ENCODE measurements around the gene TRMT11.

Gene TRMT11

GRCh38 chr6:126063512-126064146 lies 77.3 kb downstream of the TRMT11 start:
- Histone ChIP-seq H4K8ac (ENCODE audit: low read depth, low read length) (no peak overlapping the region), H2AFZ (ENCODE audit: insufficient read depth, low read length, poor library complexity) (no peak overlapping the region), H3K4me2 (ENCODE audit: low read length) (no peak overlapping the region), H3K18ac (ENCODE audit: low read length) (no peak overlapping the region), H4K12ac (ENCODE audit: low read depth, low read length) (no peak overlapping the region), H3K27ac (ENCODE audit: low read depth, low read length) (no peak overlapping the region), H4K91ac (ENCODE audit: low read depth, low read length) (no peak overlapping the region), H2BK12ac (ENCODE audit: low read length) (no peak overlapping the region), H3K4me1 (ENCODE audit: control insufficient read depth in 1 of 2, insufficient read depth in 2 of 2, low read length in 2 of 2) (no peaks in the 10 kb centered on the region), H3K4ac (ENCODE audit: low read depth, low read length) (no peak overlapping the region), H3K79me2 (ENCODE audit: control insufficient read depth, insufficient read depth, low read length, poor library complexity) (no peaks in the 10 kb centered on the region), H3K79me1 (ENCODE audit: low read length) (no peaks in the 10 kb centered on the region), H3K4me3 (ENCODE audit: low read depth, low read length) (no peak overlapping the region), H3K23ac (ENCODE audit: low read length) (no peak overlapping the region), H3K14ac (ENCODE audit: low read length) (no peak overlapping the region), H3K27me3 (ENCODE audit: insufficient read depth, low read length) (no peaks in the 10 kb centered on the region), H3K9me3 (ENCODE audit: insufficient read depth, low read depth, low read length) (no peaks in the 10 kb centered on the region), H2BK5ac (ENCODE audit: low read depth, low read length, poor library complexity) (no peak overlapping the region), H3K36me3 (ENCODE audit: control insufficient read depth in 1 of 2, insufficient read depth in 2 of 2, low read length in 2 of 2) (peaks cover 0 to 3% of the 10 kb centered on the region in 2 experiments), H2AK5ac (ENCODE audit: low read length) (no peak overlapping the region), H2BK120ac (ENCODE audit: insufficient read depth, low read length, poor library complexity) (no peak overlapping the region), H3K9ac (ENCODE audit: low read length) (no peak overlapping the region)
- WGBS (ENCODE audit: extremely low coverage, insufficient coverage, insufficient read length): no CpG with 5 or more reads among the region's 6 CpGs
- no peak for DNase-seq

DNA sequence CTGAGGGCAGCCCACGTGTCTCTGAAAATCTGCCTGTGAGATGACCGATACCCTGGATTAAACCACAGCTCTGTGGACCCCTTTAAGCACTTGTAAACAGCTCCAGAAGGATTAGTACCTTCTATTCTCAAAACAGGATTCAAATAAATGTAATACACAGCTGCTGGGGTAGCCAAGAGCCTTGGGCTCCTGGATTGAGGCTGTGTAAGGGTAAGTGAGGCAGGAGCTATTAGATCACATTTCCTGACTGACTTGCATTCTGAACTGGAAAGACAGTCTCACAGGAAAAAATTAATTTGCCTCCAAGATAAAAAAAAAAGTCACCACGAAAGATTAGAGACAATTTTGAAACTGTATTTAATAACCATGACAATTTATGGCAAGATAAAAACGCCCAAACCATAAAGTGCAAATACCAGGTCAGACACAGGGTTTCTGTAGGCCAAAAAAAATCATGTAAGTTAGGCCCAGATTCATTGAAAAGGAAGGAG lies 78.0 kb downstream of the TRMT11 start:
- Histone ChIP-seq H3K27ac (ENCODE audit: low read depth, low read length) (no peak overlapping the region), H3K9me3 (ENCODE audit: insufficient read depth, low read depth, low read length) (no peaks in the 10 kb centered on the region), H3K9ac (ENCODE audit: low read length) (no peak overlapping the region), H3K4me2 (ENCODE audit: low read length) (no peak overlapping the region), H3K4ac (ENCODE audit: low read depth, low read length) (no peak overlapping the region), H3K4me1 (ENCODE audit: control insufficient read depth in 1 of 2, insufficient read depth in 2 of 2, low read length in 2 of 2) (no peaks in the 10 kb centered on the region), H3K18ac (ENCODE audit: low read length) (no peak overlapping the region), H3K14ac (ENCODE audit: low read length) (no peak overlapping the region), H2AFZ (ENCODE audit: insufficient read depth, low read length, poor library complexity) (no peak overlapping the region), H3K23ac (ENCODE audit: low read length) (no peak overlapping the region), H3K36me3 (ENCODE audit: control insufficient read depth in 1 of 2, insufficient read depth in 2 of 2, low read length in 2 of 2) (peaks cover 0 to 3% of the 10 kb centered on the region in 2 experiments), H2AK5ac (ENCODE audit: low read length) (no peak overlapping the region), H2BK5ac (ENCODE audit: low read depth, low read length, poor library complexity) (no peak overlapping the region), H3K4me3 (ENCODE audit: low read depth, low read length) (no peak overlapping the region), H3K79me1 (ENCODE audit: low read length) (no peaks in the 10 kb centered on the region), H2BK120ac (ENCODE audit: insufficient read depth, low read length, poor library complexity) (no peak overlapping the region), H4K12ac (ENCODE audit: low read depth, low read length) (no peak overlapping the region), H4K8ac (ENCODE audit: low read depth, low read length) (no peak overlapping the region), H3K79me2 (ENCODE audit: control insufficient read depth, insufficient read depth, low read length, poor library complexity) (no peaks in the 10 kb centered on the region), H4K91ac (ENCODE audit: low read depth, low read length) (no peak overlapping the region), H3K27me3 (ENCODE audit: insufficient read depth, low read length) (no peaks in the 10 kb centered on the region), H2BK12ac (ENCODE audit: low read length) (no peak overlapping the region)
- DNase-seq: no peak
- no CpG with 5 or more reads among the region's 4 CpGs for WGBS (ENCODE audit: extremely low coverage, insufficient coverage, insufficient read length)

DNA sequence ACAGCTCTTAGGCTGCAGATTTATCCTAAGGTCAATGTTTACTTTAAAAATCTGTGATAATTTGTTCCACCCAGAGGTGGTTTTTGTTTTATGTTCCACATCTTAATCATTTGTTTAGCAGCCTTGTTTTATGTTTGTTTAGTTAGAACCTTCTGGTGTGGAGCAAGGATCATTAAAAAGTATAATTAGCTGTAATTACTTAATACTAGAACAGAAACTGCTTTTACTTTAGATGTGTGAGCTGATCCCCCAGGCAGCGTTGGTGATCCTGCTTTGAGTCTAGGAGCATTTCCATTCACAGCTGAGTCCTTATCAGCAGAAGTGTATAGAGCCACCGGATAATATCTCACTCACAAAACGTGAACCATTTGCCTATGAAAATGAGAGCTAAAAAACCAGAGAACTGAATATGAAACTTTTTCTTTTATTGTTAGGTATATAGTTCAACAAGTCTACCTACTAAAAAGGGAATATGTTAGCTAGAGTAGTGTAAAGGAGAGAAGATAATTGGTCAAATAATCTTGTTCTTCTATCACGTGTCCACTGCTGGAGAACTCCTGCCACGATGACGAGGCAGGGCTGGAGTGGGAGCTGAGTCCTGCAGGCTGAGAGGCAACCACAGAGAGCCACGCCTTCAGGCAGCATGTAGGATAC lies 78.5 kb downstream of the TRMT11 start:
- H3K18ac ChIP-seq (ENCODE audit: low read length): no peak overlapping the region
- no peak overlapping the region for H3K4me2 ChIP-seq (ENCODE audit: low read length)
- no peak overlapping the region for H3K27ac ChIP-seq (ENCODE audit: low read depth, low read length)
- H3K79me1 ChIP-seq (ENCODE audit: low read length): no peaks in the 10 kb centered on the region
- H3K4me1 ChIP-seq (ENCODE audit: control insufficient read depth in 1 of 2, insufficient read depth in 2 of 2, low read length in 2 of 2): no peaks in the 10 kb centered on the region
- no peak overlapping the region for H3K14ac ChIP-seq (ENCODE audit: low read length)
- H2BK5ac ChIP-seq (ENCODE audit: low read depth, low read length, poor library complexity): no peak overlapping the region
- no peak overlapping the region for H3K4ac ChIP-seq (ENCODE audit: low read depth, low read length)
- H4K8ac ChIP-seq (ENCODE audit: low read depth, low read length): no peak overlapping the region
- no peak overlapping the region for H2BK120ac ChIP-seq (ENCODE audit: insufficient read depth, low read length, poor library complexity)
- no peaks in the 10 kb centered on the region for H3K79me2 ChIP-seq (ENCODE audit: control insufficient read depth, insufficient read depth, low read length, poor library complexity)
- H3K36me3 ChIP-seq (ENCODE audit: control insufficient read depth in 1 of 2, insufficient read depth in 2 of 2, low read length in 2 of 2): peaks cover 0 to 3% of the 10 kb centered on the region in 2 experiments
- no peak for DNase-seq
- no peaks in the 10 kb centered on the region for H3K27me3 ChIP-seq (ENCODE audit: insufficient read depth, low read length)
- no peak overlapping the region for H3K23ac ChIP-seq (ENCODE audit: low read length)
- H3K9me3 ChIP-seq (ENCODE audit: insufficient read depth, low read depth, low read length): no peaks in the 10 kb centered on the region
- no peak overlapping the region for H4K12ac ChIP-seq (ENCODE audit: low read depth, low read length)
- no peak overlapping the region for H2BK12ac ChIP-seq (ENCODE audit: low read length)
- no peak overlapping the region for H2AK5ac ChIP-seq (ENCODE audit: low read length)
- H2AFZ ChIP-seq (ENCODE audit: insufficient read depth, low read length, poor library complexity): no peak overlapping the region
- no CpG with 5 or more reads among the region's 7 CpGs for WGBS (ENCODE audit: extremely low coverage, insufficient coverage, insufficient read length)
- H3K4me3 ChIP-seq (ENCODE audit: low read depth, low read length): no peak overlapping the region
- H4K91ac ChIP-seq (ENCODE audit: low read depth, low read length): no peak overlapping the region
- H3K9ac ChIP-seq (ENCODE audit: low read length): no peak overlapping the region

- no peak overlapping the region for H3K18ac ChIP-seq (ENCODE audit: low read length)
- no peak overlapping the region for H4K8ac ChIP-seq (ENCODE audit: low read depth, low read length)
- no peaks in the 10 kb centered on the region for H3K79me2 ChIP-seq (ENCODE audit: control insufficient read depth, insufficient read depth, low read length, poor library complexity)
- H3K4me1 ChIP-seq (ENCODE audit: control insufficient read depth in 1 of 2, insufficient read depth in 2 of 2, low read length in 2 of 2): no peaks in the 10 kb centered on the region
- H3K27ac ChIP-seq (ENCODE audit: low read depth, low read length): no peak overlapping the region
- H4K12ac ChIP-seq (ENCODE audit: low read depth, low read length): no peak overlapping the region
- DNase-seq: no peak
- no peak overlapping the region for H2BK5ac ChIP-seq (ENCODE audit: low read depth, low read length, poor library complexity)
- H3K4me2 ChIP-seq (ENCODE audit: low read length): no peak overlapping the region
- no peaks in the 10 kb centered on the region for H3K36me3 ChIP-seq (ENCODE audit: control insufficient read depth in 1 of 2, insufficient read depth in 2 of 2, low read length in 2 of 2)
- no peak overlapping the region for H2BK120ac ChIP-seq (ENCODE audit: insufficient read depth, low read length, poor library complexity)
- no peak overlapping the region for H3K4ac ChIP-seq (ENCODE audit: low read depth, low read length)
- no peak overlapping the region for H3K4me3 ChIP-seq (ENCODE audit: low read depth, low read length)
- H3K14ac ChIP-seq (ENCODE audit: low read length): no peak overlapping the region
- H3K23ac ChIP-seq (ENCODE audit: low read length): no peak overlapping the region
- no peak overlapping the region for H3K9ac ChIP-seq (ENCODE audit: low read length)
- H2AFZ ChIP-seq (ENCODE audit: insufficient read depth, low read length, poor library complexity): no peak overlapping the region
- no peak overlapping the region for H2AK5ac ChIP-seq (ENCODE audit: low read length)
- H4K91ac ChIP-seq (ENCODE audit: low read depth, low read length): no peak overlapping the region
- no peak overlapping the region for H2BK12ac ChIP-seq (ENCODE audit: low read length)
- H3K27me3 ChIP-seq (ENCODE audit: insufficient read depth, low read length): no peaks in the 10 kb centered on the region
- no peaks in the 10 kb centered on the region for H3K9me3 ChIP-seq (ENCODE audit: insufficient read depth, low read depth, low read length)
- H3K79me1 ChIP-seq (ENCODE audit: low read length): no peaks in the 10 kb centered on the region
- WGBS (ENCODE audit: extremely low coverage, insufficient coverage, insufficient read length): no CpG with 5 or more reads among the region's 12 CpGs
Measured at GRCh38 chr6:126066053-126067048, 80.0 kb downstream of the TRMT11 start.
